Testis (tissue), 3 donors: Measurements from ENCODE around the gene RIPK3. TPM values are rescaled to one million over a fixed set of nuclear protein-coding genes. Genes with fewer than 3 reads are reported as not detected.

Source experiments
- DNase-seq: peaks from one replicate; pipeline ENCODE4 v3.0.0-alpha.2; 2019
- H3K27ac ChIP-seq, 2 donors: fragments of 200-600 bp; sonication (generic); one replicate each; pipeline ENCODE4 v1.5.1; 2019
- H3K27me3 ChIP-seq: fragments of 200-600 bp; sonication (generic); one replicate; pipeline ENCODE4 v1.5.1; 2019
- H3K36me3 ChIP-seq: fragments of 200-600 bp; sonication (generic); one replicate; pipeline ENCODE4 v1.5.1; 2017; ENCODE audit warnings: low read depth; ENCODE audit errors: missing control alignments
- H3K4me1 ChIP-seq: fragments of 200-600 bp; sonication (generic); one replicate; pipeline ENCODE4 v1.5.1; 2019
- H3K4me3 ChIP-seq, 2 donors: fragments of 200-600 bp; sonication (generic); one replicate each; pipeline ENCODE4 v1.5.1; 2017 to 2019
- H3K9me3 ChIP-seq: fragments of 200-600 bp; sonication (generic); one replicate; pipeline ENCODE4 v1.5.1; 2017
- CTCF ChIP-seq, 3 experiments: fragments of 450-650 bp in 2 of 3; fragments of 200-600 bp in 1 of 3; sonication (generic) in 1 of 3; IDR thresholded peaks; one replicate each; pipeline ENCODE4 v1.5.1; 2016 to 2019; ENCODE audit warnings: antibody characterized with exemption in 3 of 3, mild to moderate bottlenecking in 2 of 3, moderate library complexity in 1 of 3
- POLR2A ChIP-seq: fragments of 450-650 bp; IDR thresholded peaks from one replicate; pipeline ENCODE4 v1.6.1; 2017; ENCODE audit warnings: antibody characterized with exemption, mild to moderate bottlenecking, moderate library complexity
- WGBS, 2 donors: methylation state at CpG; one replicate each; pipeline ENCODE4 v1.1.5; 2018; 5-methylcytosine and 5-hydroxymethylcytosine counted together
- intact Hi-C: fragments of 100-400 bp; cut with DNase I; formaldehyde crosslinking; loops from one replicate; pipeline ENCODE4 v1.15.1; 2023; ENCODE audit warnings: low total_unique reads
- polyA plus RNA-seq: library from polyadenylated mRNA; stranded (reverse); fragments of 350-450 nt; fragmentation: Illumina TruSeq; extraction: RNeasy Lipid Tissue Mini Kit (QIAGEN cat#74804); gene quantifications from one replicate; pipeline ENCODE4 v1.2.3, GENCODE V29; 2014; ENCODE audit warnings: low read depth, low replicate concordance; ENCODE audit not compliant: insufficient read depth
- total RNA-seq, 2 donors: library from RNA; depleted of rRNA; stranded (reverse); fragments of >200 nt; gene quantifications; one replicate each; pipeline ENCODE4 v1.2.3, GENCODE V29; 2016

The RIPK3 gene
- total and polyA plus RNA-seq, 3 donors from 2014 or later = 2.8 to 11.3 (median 3.2) TPM

GRCh38 chr14:24385524-24385923, 45.7 kb upstream of the RIPK3 start:
- Histone ChIP-seq H3K4me3 (no peak overlapping the region), H3K27me3 (no peaks in the 10 kb centered on the region), H3K4me1 (peaks cover 26% of the 10 kb centered on the region), H3K36me3 (no peaks in the 10 kb centered on the region), H3K9me3 (no peaks in the 10 kb centered on the region), H3K27ac (no peak overlapping the region)
- intact Hi-C loops = no loop called here
- no peak for DNase-seq
- no peak for TF ChIP-seq CTCF (IDR thresholded peaks at IDR 0.05)
- no peak for TF ChIP-seq POLR2A
- WGBS, 2 donors = 84 to 85% methylated on average over 4 of the region's 4 CpGs

DNA sequence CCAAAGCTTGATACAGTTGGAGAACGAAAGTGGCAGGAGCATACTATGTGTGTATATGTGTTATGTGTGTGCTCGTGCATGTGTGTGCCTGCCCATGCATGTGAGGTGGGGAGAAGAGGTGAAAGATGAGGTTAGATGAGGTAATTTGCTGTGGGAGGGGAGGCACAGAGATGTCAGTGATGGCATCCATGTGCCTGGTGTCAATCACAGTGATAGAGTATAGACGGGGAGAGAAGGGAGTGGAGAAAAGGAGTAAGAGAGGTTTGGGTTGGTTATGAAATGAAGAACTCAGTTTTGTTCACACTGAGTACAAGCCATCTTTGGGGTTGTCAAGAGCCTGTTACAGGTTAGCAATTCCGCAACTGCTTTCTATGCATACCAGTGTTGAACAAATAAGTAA, 44.4 kb upstream of the RIPK3 start:
- TF ChIP-seq CTCF (IDR thresholded peaks at IDR 0.05) (no peak), POLR2A (no peak)
- intact Hi-C loops = no loop called here
- WGBS, 2 donors = 86 to 93% methylated on average over 4 of the region's 4 CpGs
- no peaks in the 10 kb centered on the region for H3K36me3 ChIP-seq
- no peaks in the 10 kb centered on the region for H3K27me3 ChIP-seq
- peaks cover 25% of the 10 kb centered on the region for H3K4me1 ChIP-seq
- no peak overlapping the region for H3K4me3 ChIP-seq
- H3K27ac ChIP-seq = no peak overlapping the region
- H3K9me3 ChIP-seq = no peaks in the 10 kb centered on the region
- no peak for DNase-seq

GRCh38 chr14:24382064-24382371, 42.2 kb upstream of the RIPK3 start:
- DNase-seq = no peak
- no peak overlapping the region for H3K27ac ChIP-seq
- 31 to 52% methylated on average over 4 of the region's 4 CpGs for WGBS, 2 donors
- peaks cover 13% of the 10 kb centered on the region for H3K4me1 ChIP-seq
- TF ChIP-seq CTCF (IDR thresholded peaks at IDR 0.05) = no peak
- TF ChIP-seq POLR2A = no peak
- no peak overlapping the region for H3K4me3 ChIP-seq
- intact Hi-C loops = no loop called here
- no peaks in the 10 kb centered on the region for H3K36me3 ChIP-seq
- H3K9me3 ChIP-seq = no peaks in the 10 kb centered on the region
- no peaks in the 10 kb centered on the region for H3K27me3 ChIP-seq

GRCh38 chr14:24381363-24382063, 41.7 kb upstream of the RIPK3 start:
- Histone ChIP-seq H3K27ac (no peak overlapping the region), H3K4me3 (no peak overlapping the region), H3K9me3 (no peaks in the 10 kb centered on the region), H3K27me3 (no peaks in the 10 kb centered on the region), H3K4me1 (peaks cover 13% of the 10 kb centered on the region), H3K36me3 (no peaks in the 10 kb centered on the region)
- TF ChIP-seq POLR2A (no peak), CTCF (IDR thresholded peaks at IDR 0.05) (no peak)
- 42 to 50% methylated on average over 8 of the region's 8 CpGs for WGBS, 2 donors
- no peak for DNase-seq
- intact Hi-C loops = no loop called here
